ENCODE data around the gene DCAF11. TPM values are rescaled to one million over a fixed set of nuclear protein-coding genes. Genes with fewer than 3 reads are reported as not detected.

Gene DCAF11
- 85.6 TPM for total RNA-seq

DNA sequence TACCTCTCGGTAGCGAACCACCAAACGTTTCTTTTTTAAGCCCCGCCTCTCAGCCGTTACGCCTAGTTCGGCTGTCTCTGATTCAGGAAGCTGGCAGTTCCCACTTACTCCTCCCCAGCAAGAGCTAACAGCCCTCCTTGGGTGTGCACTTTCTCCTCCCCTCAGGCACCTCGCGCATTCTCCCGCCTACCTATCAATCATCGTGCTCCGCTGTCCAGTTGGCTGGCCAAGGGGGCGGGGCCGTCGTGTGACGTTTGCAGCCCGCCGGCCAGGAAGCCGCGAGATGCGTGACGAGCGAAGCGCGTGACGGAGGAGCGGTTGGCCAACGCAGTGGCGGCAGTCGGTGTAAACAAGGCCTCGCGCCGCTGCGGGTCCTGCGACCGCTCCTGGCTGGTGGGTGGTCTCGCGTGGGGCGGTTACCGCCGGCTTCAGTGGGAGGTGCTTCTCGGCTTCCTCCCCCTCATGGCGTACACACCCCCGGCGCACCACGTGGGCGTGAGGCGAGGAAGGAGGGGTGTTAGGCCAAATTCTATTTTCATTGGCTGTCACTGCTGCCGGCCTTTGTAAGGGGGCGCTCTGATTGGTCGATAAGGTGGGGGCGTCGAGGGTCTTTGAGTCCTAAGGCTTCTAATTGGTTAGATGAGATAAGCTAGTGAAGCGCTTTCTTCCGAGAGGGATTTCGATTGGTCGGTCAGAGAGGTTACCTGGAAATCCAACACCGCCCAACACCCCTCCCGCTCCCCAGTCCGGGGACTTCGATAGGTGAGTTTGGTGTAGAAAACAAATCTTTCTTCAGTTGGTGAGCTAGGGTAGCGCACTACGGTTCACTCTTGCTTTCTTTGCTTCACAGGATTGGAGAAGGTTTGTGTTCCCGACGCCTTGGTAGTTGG is at the start of gene DCAF11, which contains the start of gene NRL:
TSS of gene DCAF11 (plus strand) at position 246 of the 890 bp plus-strand sequence. CDS start 818 bp downstream, outside the sequence.
TSS of gene NRL (minus strand) at position 418 of the 890 bp plus-strand sequence. CDS start 32,101 bp downstream, outside the sequence.
- Histone ChIP-seq H3K27me3 (ENCODE audit: control insufficient read depth in 3 of 3, insufficient read depth in 3 of 3, low read length in 3 of 3) (no peaks in the 10 kb centered on the region), H3K4me3 (ENCODE audit: low read length in 3 of 3) (peak within 1 kb of the TSS; percentile 93 to 98 (median 98)), H3K36me3 (ENCODE audit: control insufficient read depth in 3 of 3, insufficient read depth in 3 of 3, low read length in 3 of 3) (peaks cover 25 to 31% (median 26%) of the 10 kb centered on the region in 3 donors), H3K4me1 (ENCODE audit: control insufficient read depth in 3 of 3, insufficient read depth in 3 of 3, low read length in 3 of 3) (peaks cover 21 to 23% (median 21%) of the 10 kb centered on the region in 3 donors), H3K27ac (ENCODE audit: low read depth, low read length) (peak within 1 kb of the TSS; percentile 97), H3K9me3 (ENCODE audit: control insufficient read depth in 3 of 3, low read length in 3 of 3) (no peaks in the 10 kb centered on the region), H3K9ac (ENCODE audit: low read depth in 1 of 3, low read length in 3 of 3) (peak within 1 kb of the TSS; percentile 88 to 100 (median 99))

DNA sequence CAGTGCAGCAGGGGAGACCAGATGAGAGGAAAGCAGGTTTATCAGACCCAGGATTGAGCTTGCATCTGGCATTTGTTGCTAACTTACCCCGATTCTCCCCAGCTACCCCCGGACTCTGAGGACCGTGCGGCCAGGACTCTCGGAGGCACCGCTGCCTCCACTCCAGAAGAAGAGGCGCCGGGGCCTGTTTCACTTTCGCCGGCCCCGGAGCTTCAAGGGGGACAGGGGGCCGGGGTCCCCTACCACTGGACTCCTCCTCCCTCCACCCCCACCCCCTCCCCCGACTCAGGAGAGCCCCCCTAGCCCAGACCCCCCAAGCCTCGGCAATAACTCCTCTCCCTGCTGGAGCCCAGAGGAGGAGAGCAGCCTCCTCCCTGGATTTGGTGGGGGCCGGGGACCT is 49.7 kb upstream of the DCAF11 start:
- Histone ChIP-seq H3K9me3 (ENCODE audit: control insufficient read depth in 3 of 3, low read length in 3 of 3) (no peaks in the 10 kb centered on the region), H3K4me3 (ENCODE audit: low read length in 3 of 3) (no peak overlapping the region), H3K4me1 (ENCODE audit: control insufficient read depth in 3 of 3, insufficient read depth in 3 of 3, low read length in 3 of 3) (no peaks in the 10 kb centered on the region), H3K27me3 (ENCODE audit: control insufficient read depth in 3 of 3, insufficient read depth in 3 of 3, low read length in 3 of 3) (peaks cover 0 to 5% (median 0%) of the 10 kb centered on the region in 3 donors), H3K36me3 (ENCODE audit: control insufficient read depth in 3 of 3, insufficient read depth in 3 of 3, low read length in 3 of 3) (no peaks in the 10 kb centered on the region), H3K9ac (ENCODE audit: low read depth in 1 of 3, low read length in 3 of 3) (no peak overlapping the region), H3K27ac (ENCODE audit: low read depth, low read length) (no peak overlapping the region)

DNA sequence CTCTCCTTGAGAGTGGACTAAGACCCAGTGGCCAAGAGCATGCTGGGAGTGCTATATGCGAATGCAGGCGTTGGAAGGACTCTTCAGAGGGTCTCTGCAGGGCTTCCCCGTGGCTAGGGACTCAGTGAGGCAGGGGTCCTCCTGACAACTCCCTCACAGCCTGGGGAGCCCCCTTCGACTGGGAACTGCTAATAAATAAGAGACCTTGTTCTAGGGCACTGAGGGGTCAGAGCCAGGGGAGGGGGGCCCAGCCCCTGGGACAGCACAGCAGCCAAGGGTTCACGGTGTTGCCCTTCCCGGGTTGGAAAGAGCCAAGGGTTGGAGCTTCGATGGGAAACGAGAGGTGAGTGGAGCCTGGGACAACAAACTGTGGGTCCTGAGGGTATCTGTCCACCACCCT is 49.2 kb upstream of the DCAF11 start:
- H3K4me1 ChIP-seq (ENCODE audit: control insufficient read depth in 3 of 3, insufficient read depth in 3 of 3, low read length in 3 of 3) = no peaks in the 10 kb centered on the region
- no peak overlapping the region for H3K4me3 ChIP-seq (ENCODE audit: low read length in 3 of 3)
- peaks cover 0 to 10% (median 0%) of the 10 kb centered on the region in 3 donors for H3K27me3 ChIP-seq (ENCODE audit: control insufficient read depth in 3 of 3, insufficient read depth in 3 of 3, low read length in 3 of 3)
- H3K36me3 ChIP-seq (ENCODE audit: control insufficient read depth in 3 of 3, insufficient read depth in 3 of 3, low read length in 3 of 3) = no peaks in the 10 kb centered on the region
- no peak overlapping the region for H3K27ac ChIP-seq (ENCODE audit: low read depth, low read length)
- no peaks in the 10 kb centered on the region for H3K9me3 ChIP-seq (ENCODE audit: control insufficient read depth in 3 of 3, low read length in 3 of 3)
- no peak overlapping the region for H3K9ac ChIP-seq (ENCODE audit: low read depth in 1 of 3, low read length in 3 of 3)

DNA sequence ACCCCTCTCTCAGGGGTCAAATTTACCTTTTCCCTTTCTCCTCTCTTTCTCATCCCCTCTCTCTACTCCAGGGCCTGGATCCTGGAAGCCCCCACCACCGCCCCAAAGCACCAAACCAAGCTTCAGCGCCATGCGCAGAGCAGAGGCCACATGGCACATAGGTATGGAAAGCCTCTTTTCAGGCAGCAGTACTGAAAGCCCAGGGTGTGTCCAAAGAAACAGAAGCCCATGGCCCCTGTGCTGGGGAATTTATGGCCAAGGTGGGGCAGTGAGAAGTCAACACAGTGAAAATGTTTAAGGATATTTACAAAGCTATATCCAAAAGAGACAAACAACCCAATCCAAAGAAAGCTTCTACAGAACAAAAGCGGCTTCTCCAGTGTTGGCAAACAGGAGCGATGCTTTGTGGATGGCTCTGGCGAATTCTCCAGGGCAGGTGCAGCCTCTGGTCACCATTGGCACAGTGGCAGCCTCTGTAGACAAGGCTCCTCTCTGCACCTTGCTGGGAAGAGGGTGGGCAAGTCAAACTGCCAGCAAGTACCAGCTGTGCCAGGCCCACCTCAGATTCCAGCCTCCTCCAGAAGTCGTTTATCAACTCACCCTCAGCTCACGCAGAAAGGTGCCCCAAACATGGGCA is 48.0 kb upstream of the DCAF11 start:
- peaks cover 0 to 1% (median under 1%) of the 10 kb centered on the region in 3 donors for H3K4me1 ChIP-seq (ENCODE audit: control insufficient read depth in 3 of 3, insufficient read depth in 3 of 3, low read length in 3 of 3)
- H3K36me3 ChIP-seq (ENCODE audit: control insufficient read depth in 3 of 3, insufficient read depth in 3 of 3, low read length in 3 of 3) = no peaks in the 10 kb centered on the region
- no peak overlapping the region for H3K27ac ChIP-seq (ENCODE audit: low read depth, low read length)
- peaks cover 0 to 10% (median 0%) of the 10 kb centered on the region in 3 donors for H3K27me3 ChIP-seq (ENCODE audit: control insufficient read depth in 3 of 3, insufficient read depth in 3 of 3, low read length in 3 of 3)
- H3K9ac ChIP-seq (ENCODE audit: low read depth in 1 of 3, low read length in 3 of 3) = no peak overlapping the region
- H3K9me3 ChIP-seq (ENCODE audit: control insufficient read depth in 3 of 3, low read length in 3 of 3) = no peaks in the 10 kb centered on the region
- H3K4me3 ChIP-seq (ENCODE audit: low read length in 3 of 3) = no peak overlapping the region

DNA sequence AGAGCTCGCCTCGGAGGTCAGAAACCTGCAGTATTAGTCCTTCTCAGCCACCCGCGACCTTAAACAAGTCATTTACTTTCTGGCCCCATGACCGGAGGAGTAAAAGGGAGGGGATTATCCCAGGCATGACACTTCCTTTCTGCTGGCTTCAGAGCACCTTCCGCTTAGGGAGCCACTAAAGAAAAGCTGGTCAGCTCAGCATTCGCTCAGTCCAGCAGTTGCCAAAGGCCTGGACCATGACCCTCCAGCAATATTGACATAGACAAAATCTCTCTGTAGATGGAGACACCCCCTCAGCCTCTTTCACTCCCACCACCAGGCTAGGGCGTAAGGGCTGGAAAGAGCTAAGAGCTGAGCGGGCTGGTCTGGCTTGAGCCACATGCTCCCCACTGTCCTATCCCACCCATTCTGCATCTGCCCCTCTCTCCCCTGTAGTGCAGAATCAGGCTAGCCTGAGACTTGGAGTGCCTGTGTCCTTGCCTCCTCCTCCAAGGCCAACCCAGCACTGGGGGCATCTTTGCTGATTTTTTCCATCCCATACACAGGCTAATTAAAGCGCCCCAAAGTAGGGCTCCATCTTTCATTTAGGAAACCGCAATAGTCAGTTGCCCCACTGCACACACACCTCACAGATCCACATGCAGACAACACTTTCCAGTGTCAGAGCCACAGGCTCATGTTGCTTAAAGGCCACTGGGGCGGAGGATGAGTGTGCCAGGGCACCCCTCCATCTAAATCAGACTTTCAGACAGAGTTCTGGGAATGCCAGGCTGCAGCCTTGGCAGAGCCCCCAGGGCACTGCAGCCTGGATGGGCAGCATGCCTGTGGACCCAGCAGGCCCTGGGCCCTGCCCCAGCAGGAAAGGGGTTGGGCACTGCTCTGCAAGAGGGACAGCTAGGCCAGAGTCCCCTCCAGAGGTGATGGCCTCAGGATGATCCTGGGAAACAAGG is 47.2 kb upstream of the DCAF11 start:
- Histone ChIP-seq H3K27me3 (ENCODE audit: control insufficient read depth in 3 of 3, insufficient read depth in 3 of 3, low read length in 3 of 3) (peaks cover 6 to 18% (median 7%) of the 10 kb centered on the region in 3 donors), H3K27ac (ENCODE audit: low read depth, low read length) (no peak overlapping the region), H3K9me3 (ENCODE audit: control insufficient read depth in 3 of 3, low read length in 3 of 3) (no peaks in the 10 kb centered on the region), H3K4me3 (ENCODE audit: low read length in 3 of 3) (no peak overlapping the region), H3K9ac (ENCODE audit: low read depth in 1 of 3, low read length in 3 of 3) (no peak overlapping the region), H3K4me1 (ENCODE audit: control insufficient read depth in 3 of 3, insufficient read depth in 3 of 3, low read length in 3 of 3) (peaks cover 0 to 6% (median 3%) of the 10 kb centered on the region in 3 donors), H3K36me3 (ENCODE audit: control insufficient read depth in 3 of 3, insufficient read depth in 3 of 3, low read length in 3 of 3) (no peaks in the 10 kb centered on the region)

DNA sequence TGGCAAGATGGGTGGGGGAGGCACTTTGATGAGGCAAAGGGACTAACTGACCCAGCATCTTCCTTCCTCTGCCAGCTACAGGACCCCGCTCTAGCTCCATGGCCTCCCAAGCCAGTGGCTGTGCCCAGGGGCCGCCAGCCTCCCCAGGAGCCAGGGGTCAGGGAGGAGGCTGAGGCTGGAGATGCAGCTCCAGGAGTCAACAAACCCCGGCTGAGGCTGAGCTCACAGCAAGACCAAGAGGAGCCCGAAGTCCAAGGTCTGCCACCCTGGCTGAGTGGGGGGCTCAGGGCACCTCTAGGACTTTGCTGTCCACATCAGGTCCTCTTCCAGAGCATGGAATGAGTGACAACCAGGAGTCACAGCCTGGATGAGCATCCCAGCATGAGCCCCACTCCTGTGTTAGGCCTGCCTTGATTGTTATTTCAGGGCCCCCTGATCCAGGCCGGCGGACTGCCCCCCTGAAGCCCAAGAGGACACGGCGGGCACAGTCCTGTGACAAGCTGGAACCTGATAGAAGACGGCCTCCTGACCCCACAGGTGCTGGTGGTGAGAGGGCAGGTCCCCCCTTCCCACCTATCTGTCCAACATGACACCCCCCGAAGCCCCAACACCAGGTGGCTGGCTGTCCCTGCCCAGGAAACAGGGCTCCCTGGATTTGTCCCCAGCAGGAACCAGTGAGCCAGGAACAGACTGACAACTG is 45.7 kb upstream of the DCAF11 start:
- no peaks in the 10 kb centered on the region for H3K9me3 ChIP-seq (ENCODE audit: control insufficient read depth in 3 of 3, low read length in 3 of 3)
- no peaks in the 10 kb centered on the region for H3K36me3 ChIP-seq (ENCODE audit: control insufficient read depth in 3 of 3, insufficient read depth in 3 of 3, low read length in 3 of 3)
- peaks cover 0 to 6% (median 3%) of the 10 kb centered on the region in 3 donors for H3K4me1 ChIP-seq (ENCODE audit: control insufficient read depth in 3 of 3, insufficient read depth in 3 of 3, low read length in 3 of 3)
- H3K9ac ChIP-seq (ENCODE audit: low read depth in 1 of 3, low read length in 3 of 3) = no peak overlapping the region
- H3K27me3 ChIP-seq (ENCODE audit: control insufficient read depth in 3 of 3, insufficient read depth in 3 of 3, low read length in 3 of 3) = peaks cover 13 to 31% (median 22%) of the 10 kb centered on the region in 3 donors
- no peak overlapping the region for H3K27ac ChIP-seq (ENCODE audit: low read depth, low read length)
- H3K4me3 ChIP-seq (ENCODE audit: low read length in 3 of 3) = no peak overlapping the region

DNA sequence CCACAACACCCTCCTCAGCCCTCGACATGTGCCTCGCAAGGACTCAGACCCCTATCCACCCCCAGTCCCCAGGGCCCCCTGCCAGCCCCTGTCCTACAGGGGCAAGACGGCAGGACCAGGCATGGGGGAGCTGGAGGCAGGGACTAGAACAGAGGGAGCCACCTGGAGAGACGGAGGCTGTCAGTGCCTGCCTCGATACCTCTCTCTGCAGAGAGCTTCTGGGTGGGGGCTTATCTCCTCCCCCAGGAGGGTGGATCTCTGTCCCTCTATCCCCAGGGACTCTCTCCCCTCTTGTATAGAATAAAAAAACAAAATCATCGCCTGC is 45.2 kb upstream of the DCAF11 start:
- H3K36me3 ChIP-seq (ENCODE audit: control insufficient read depth in 3 of 3, insufficient read depth in 3 of 3, low read length in 3 of 3) = no peaks in the 10 kb centered on the region
- H3K27me3 ChIP-seq (ENCODE audit: control insufficient read depth in 3 of 3, insufficient read depth in 3 of 3, low read length in 3 of 3) = peaks cover 16 to 34% (median 27%) of the 10 kb centered on the region in 3 donors
- H3K27ac ChIP-seq (ENCODE audit: low read depth, low read length) = no peak overlapping the region
- H3K4me3 ChIP-seq (ENCODE audit: low read length in 3 of 3) = no peak overlapping the region
- no peaks in the 10 kb centered on the region for H3K9me3 ChIP-seq (ENCODE audit: control insufficient read depth in 3 of 3, low read length in 3 of 3)
- peaks cover 0 to 6% (median 3%) of the 10 kb centered on the region in 3 donors for H3K4me1 ChIP-seq (ENCODE audit: control insufficient read depth in 3 of 3, insufficient read depth in 3 of 3, low read length in 3 of 3)
- H3K9ac ChIP-seq (ENCODE audit: low read depth in 1 of 3, low read length in 3 of 3) = no peak overlapping the region

DNA sequence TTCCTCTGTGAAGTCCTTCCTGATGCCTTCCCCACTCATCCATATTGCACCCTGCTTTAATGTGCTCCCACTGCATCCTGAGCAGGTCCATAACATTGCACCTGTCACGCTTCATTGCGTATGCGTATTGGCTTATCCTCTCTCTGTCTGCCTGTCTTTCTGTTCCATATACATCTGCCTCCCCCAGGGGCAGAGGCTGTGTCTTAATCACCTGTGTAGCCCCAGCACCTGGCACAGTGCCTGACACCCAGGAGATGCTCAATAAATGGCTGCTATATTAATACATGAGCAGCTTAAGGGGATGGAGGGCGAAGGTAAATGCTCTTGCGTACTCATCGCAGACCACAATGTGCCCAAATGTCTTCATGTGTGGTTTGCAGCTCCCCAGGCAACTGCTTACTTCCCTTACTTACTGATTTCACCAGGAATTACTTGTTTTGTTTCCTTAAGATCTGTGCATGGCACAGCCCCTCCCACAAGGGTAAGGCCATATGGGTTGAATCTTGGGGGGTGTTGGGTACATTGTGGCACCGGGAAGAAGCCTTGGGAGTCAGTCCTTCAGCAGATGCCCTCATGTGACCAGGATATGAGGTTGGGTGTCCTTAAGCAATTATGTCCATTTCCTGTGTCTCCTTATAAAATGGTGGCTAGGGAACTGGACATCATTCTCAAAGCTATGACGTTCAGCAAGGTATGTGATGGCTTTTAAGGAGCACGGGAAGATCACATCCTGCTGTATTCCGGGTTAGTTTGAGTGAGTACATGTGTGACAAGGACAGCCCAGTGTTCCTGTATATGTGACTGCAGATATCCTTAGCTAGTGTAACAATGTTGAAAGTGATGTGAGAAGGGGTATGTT is 44.1 kb upstream of the DCAF11 start:
- Histone ChIP-seq H3K9ac (ENCODE audit: low read depth in 1 of 3, low read length in 3 of 3) (no peak overlapping the region), H3K27ac (ENCODE audit: low read depth, low read length) (no peak overlapping the region), H3K9me3 (ENCODE audit: control insufficient read depth in 3 of 3, low read length in 3 of 3) (no peaks in the 10 kb centered on the region), H3K36me3 (ENCODE audit: control insufficient read depth in 3 of 3, insufficient read depth in 3 of 3, low read length in 3 of 3) (no peaks in the 10 kb centered on the region), H3K4me1 (ENCODE audit: control insufficient read depth in 3 of 3, insufficient read depth in 3 of 3, low read length in 3 of 3) (peaks cover 0 to 6% (median 3%) of the 10 kb centered on the region in 3 donors), H3K4me3 (ENCODE audit: low read length in 3 of 3) (no peak overlapping the region), H3K27me3 (ENCODE audit: control insufficient read depth in 3 of 3, insufficient read depth in 3 of 3, low read length in 3 of 3) (peaks cover 16 to 40% (median 38%) of the 10 kb centered on the region in 3 donors)

All from skeletal muscle tissue (tissue), 4 donors.